IMR-90 (cell line): ENCODE measurements around the gene ACTBL2. TPM values are rescaled to one million over a fixed set of nuclear protein-coding genes. Genes with fewer than 3 reads are reported as not detected.

ENCODE experiments used
- ATAC-seq: fragments of 200-7000 bp; cut with Tn5 transposase; 2 replicates; pipeline ENCODE4 v1.9.1; 2020; ENCODE audit warnings: low read depth, mild to moderate bottlenecking, moderate library complexity
- BruUV-seq: library from RNA; stranded (reverse); fragments of 400-500 nt; replicated peaks from 2 replicates; lab custom pipeline; 2021; lab: Mats Ljungman, UMichigan
- CTCF ChIA-PET: fragments of 300-600 bp; formaldehyde crosslinking; extraction: SDS; loops from one replicate; lab custom pipeline; 2021; ENCODE audit warnings: antibody characterized with exemption; lab: Yijun Ruan, JAX
- POLR2A ChIA-PET: fragments of 300-600 bp; sonication (Branson Sonifier 250); formaldehyde crosslinking; loops from one replicate; lab custom pipeline; 2022; ENCODE audit warnings: antibody characterized with exemption; ENCODE audit not compliant: unreplicated experiment; lab: Charles Lee
- DNase-seq: peaks from one replicate; pipeline ENCODE4 v3.0.0; 2013
- H2AFZ ChIP-seq: replicated peaks from 2 replicates; pipeline ENCODE3; 2013; ENCODE audit warnings: low read length, mild to moderate bottlenecking; ENCODE audit not compliant: poor library complexity
- H2AK5ac ChIP-seq: 2 replicates; pipeline ENCODE4 v1.6.1; 2013; ENCODE audit warnings: low read depth, low read length, inconsistent platforms
- H2AK9ac ChIP-seq: replicated peaks from 2 replicates; pipeline ENCODE3; 2013; ENCODE audit warnings: mild to moderate bottlenecking, low read depth, low read length, moderate library complexity; ENCODE audit not compliant: poor library complexity
- H2BK120ac ChIP-seq: 2 replicates; pipeline ENCODE4 v1.6.1; 2013; ENCODE audit warnings: low read depth, low read length, inconsistent platforms
- H2BK15ac ChIP-seq: 3 replicates; pipeline ENCODE4 v1.6.1; 2013; ENCODE audit warnings: low read depth, low read length, inconsistent platforms
- H2BK20ac ChIP-seq: 2 replicates; pipeline ENCODE4 v1.6.1; 2013; ENCODE audit warnings: low read depth, mild to moderate bottlenecking, inconsistent platforms, low read length, moderate library complexity
- H2BK5ac ChIP-seq: 2 replicates; pipeline ENCODE4 v1.6.1; 2013; ENCODE audit warnings: mild to moderate bottlenecking, low read depth, low read length, inconsistent platforms; ENCODE audit not compliant: poor library complexity, severe bottlenecking
- H3K14ac ChIP-seq: replicated peaks from 2 replicates; pipeline ENCODE4 v1.6.1; 2013; ENCODE audit warnings: low read depth, low read length, inconsistent platforms
- H3K18ac ChIP-seq: 2 replicates; pipeline ENCODE4 v1.6.1; 2013; ENCODE audit warnings: low read depth, low read length, control low read depth
- H3K23ac ChIP-seq: 2 replicates; pipeline ENCODE4 v1.6.1; 2013; ENCODE audit warnings: low read depth, low read length, inconsistent platforms
- H3K27ac ChIP-seq: 2 replicates; pipeline ENCODE4 v1.5.1; 2013; ENCODE audit warnings: mild to moderate bottlenecking, control low read depth, low read length; ENCODE audit not compliant: insufficient read depth
- H3K27me3 ChIP-seq: 2 replicates; pipeline ENCODE4 v1.6.1; 2013; ENCODE audit warnings: low read length; ENCODE audit not compliant: control insufficient read depth, insufficient read depth
- H3K36me3 ChIP-seq: 2 replicates; pipeline ENCODE4 v1.6.1; 2013; ENCODE audit warnings: low read length, mixed read lengths; ENCODE audit not compliant: control insufficient read depth, insufficient read depth
- H3K4ac ChIP-seq: 2 replicates; pipeline ENCODE4 v1.6.1; 2013; ENCODE audit warnings: low read depth, low read length, inconsistent platforms
- H3K4me1 ChIP-seq: 2 replicates; pipeline ENCODE4 v1.6.1; 2013; ENCODE audit warnings: low read length, mixed read lengths; ENCODE audit not compliant: control insufficient read depth, insufficient read depth
- H3K4me2 ChIP-seq: 2 replicates; pipeline ENCODE4 v1.6.1; 2013; ENCODE audit warnings: low read depth, mild to moderate bottlenecking, control low read depth, low read length, moderate library complexity
- H3K4me3 ChIP-seq: 2 replicates; pipeline ENCODE4 v1.5.1; 2013; ENCODE audit warnings: low read depth, mild to moderate bottlenecking, control low read depth, low read length, moderate library complexity; ENCODE audit not compliant: insufficient read depth
- H3K56ac ChIP-seq: 2 replicates; pipeline ENCODE4 v1.6.1; 2013; ENCODE audit warnings: low read length, inconsistent platforms; ENCODE audit not compliant: insufficient read depth; ENCODE audit errors: extremely low read depth
- H3K79me1 ChIP-seq, 2 experiments: 2 replicates each; pipeline ENCODE4 v1.6.1; 2013; ENCODE audit warnings: low read length in 2 of 2, inconsistent platforms in 1 of 2, low read depth in 1 of 2
- H3K9ac ChIP-seq: 2 replicates; pipeline ENCODE4 v1.6.1; 2013; ENCODE audit warnings: low read depth, low read length, control low read depth
- H3K9me1 ChIP-seq: 2 replicates; pipeline ENCODE4 v1.6.1; 2013; ENCODE audit warnings: low read length, inconsistent platforms; ENCODE audit not compliant: insufficient read depth
- H3K9me3 ChIP-seq: 2 replicates; pipeline ENCODE4 v1.6.1; 2013; ENCODE audit warnings: low read length; ENCODE audit not compliant: control insufficient read depth, insufficient read depth
- H4K20me1 ChIP-seq: 2 replicates; pipeline ENCODE4 v1.6.1; 2013; ENCODE audit warnings: low read length, inconsistent platforms; ENCODE audit not compliant: insufficient read depth
- H4K5ac ChIP-seq: 2 replicates; pipeline ENCODE4 v1.6.1; 2013; ENCODE audit warnings: mild to moderate bottlenecking, low read depth, low read length, control low read depth
- H4K8ac ChIP-seq, 2 experiments: 2 replicates each; pipeline ENCODE4 v1.6.1; 2013; ENCODE audit warnings: low read depth in 2 of 2, low read length in 2 of 2, control low read depth in 1 of 2, inconsistent platforms in 1 of 2
- H4K91ac ChIP-seq: 2 replicates; pipeline ENCODE4 v1.6.1; 2013; ENCODE audit warnings: low read depth, low read length, inconsistent platforms; ENCODE audit not compliant: insufficient read depth
- BHLHE40 ChIP-seq: fragments of 150-350 bp; IDR thresholded peaks from 2 replicates; pipeline ENCODE4 v1.6.1; 2016; ENCODE audit warnings: mild to moderate bottlenecking, low read depth, low read length
- CEBPB ChIP-seq: IDR thresholded peaks from 2 replicates; pipeline ENCODE4 v1.6.1; 2012; ENCODE audit warnings: low read depth, low read length, improper control_type of control experiment
- CHD1 ChIP-seq: IDR thresholded peaks from 2 replicates; pipeline ENCODE4 v1.6.1; 2012; ENCODE audit warnings: low read depth, low read length, improper control_type of control experiment
- ELK1 ChIP-seq: fragments of 150-350 bp; IDR thresholded peaks from 2 replicates; pipeline ENCODE4 v1.6.1; 2016; ENCODE audit warnings: low read depth, mild to moderate bottlenecking, low read length, moderate library complexity, borderline replicate concordance
- MAFK ChIP-seq: IDR thresholded peaks from 2 replicates; pipeline ENCODE4 v1.6.1; 2012; ENCODE audit warnings: low read depth, low read length, improper control_type of control experiment
- MAZ ChIP-seq: IDR thresholded peaks from 2 replicates; pipeline ENCODE4 v1.6.1; 2012; ENCODE audit warnings: low read depth, mild to moderate bottlenecking, low read length, improper control_type of control experiment, moderate library complexity, borderline replicate concordance
- NFE2L2 ChIP-seq: fragments of 150-350 bp; IDR thresholded peaks from 2 replicates; pipeline ENCODE4 v1.6.1; 2016; ENCODE audit warnings: low read depth, mild to moderate bottlenecking, low read length
- POLR2A ChIP-seq: IDR thresholded peaks from 2 replicates; pipeline ENCODE4 v1.6.1; 2012; ENCODE audit warnings: mild to moderate bottlenecking, low read depth, low read length
- RCOR1 ChIP-seq: IDR thresholded peaks from 2 replicates; pipeline ENCODE4 v1.6.1; 2012; ENCODE audit warnings: mild to moderate bottlenecking, low read length, improper control_type of control experiment; ENCODE audit not compliant: insufficient replicate concordance
- RFX5 ChIP-seq: IDR thresholded peaks from 2 replicates; pipeline ENCODE4 v1.8.0; 2012; ENCODE audit warnings: low read depth, mild to moderate bottlenecking, low read length, moderate library complexity
- WGBS, 2 experiments: methylation state at CpG; one replicate each; pipeline versions ENCODE4 v1.1.5 to v1.1.7; 2013; ENCODE audit warnings: missing lambda C conversion rate in 2 of 2; ENCODE audit not compliant: insufficient read length in 1 of 2; ENCODE audit errors: extremely low coverage in 2 of 2; 5-methylcytosine and 5-hydroxymethylcytosine counted together
- dilution Hi-C: fragments of 300-500 bp; cut with HindIII; formaldehyde crosslinking; loops from one replicate; pipeline ENCODE4 v1.14.3; 2018; ENCODE audit warnings: low sequenced_read_pairs; ENCODE audit not compliant: unreplicated experiment
- in situ Hi-C: fragments of 300-500 bp; cut with MboI; formaldehyde crosslinking; loops from 3 replicates; pipeline ENCODE4 v1.14.3; 2019; ENCODE audit warnings: low sequenced_read_pairs, inconsistent platforms, mixed read lengths
- intact Hi-C: fragments of 100-400 bp; cut with micrococcal nuclease; formaldehyde crosslinking; loops from 2 replicates; pipeline ENCODE4 v1.10.0; 2022
- polyA plus RNA-seq, 3 experiments: library from polyadenylated mRNA; depleted of rRNA; stranded (reverse); fragments of >200 nt; gene quantifications; 2 replicates each; pipeline ENCODE4 v1.2.3, GENCODE V29; 2012; ENCODE audit warnings: low replicate concordance in 1 of 3
- total RNA-seq: library from RNA; depleted of rRNA; stranded (reverse); fragments of >200 nt; gene quantifications from 2 replicates; pipeline ENCODE4 v1.2.3, GENCODE V29; 2012

Gene ACTBL2
- total and polyA plus RNA-seq, 2 of the 4 experiments (the other 2 are of a cell fraction) = 0.29 to 1.6 TPM

- TF ChIP-seq ELK1 = no peak
Measured at GRCh38 chr5:57531333-57531732, 48.7 kb upstream of the ACTBL2 start (continued).

GRCh38 chr5:57529864-57530263, 47.3 kb upstream of the ACTBL2 start:
- H3K79me1 ChIP-seq = no peaks in the 10 kb centered on the region
- H2AK5ac ChIP-seq = no peak overlapping the region
- H3K4ac ChIP-seq = no peak overlapping the region
- H3K36me3 ChIP-seq = no peaks in the 10 kb centered on the region
- POLR2A ChIA-PET = no interaction called here
- no peak overlapping the region for H4K91ac ChIP-seq
- H3K9me1 ChIP-seq = peaks cover 2% of the 10 kb centered on the region; the same call in 1 of the 2 replicates
- H3K18ac ChIP-seq = no peak overlapping the region
- BruUV-seq = no TSS peak
- no peak overlapping the region for H3K23ac ChIP-seq
- CTCF ChIA-PET = no interaction called here
- no peaks in the 10 kb centered on the region for H4K20me1 ChIP-seq
- no peak overlapping the region for H2BK20ac ChIP-seq
- in situ Hi-C loops (no loop called here), dilution Hi-C loops (no loop called here), intact Hi-C loops (no loop called here)
- H4K8ac ChIP-seq = no peak overlapping the region
- ATAC-seq (no peak), DNase-seq (no peak)
- H2BK5ac ChIP-seq = no peak overlapping the region
- H3K56ac ChIP-seq = no peak overlapping the region
- WGBS, 2 experiments = 43% methylated on average over 1 of the region's 4 CpGs; no CpG with 5 or more reads in 1 of the 2 experiments
- H3K27me3 ChIP-seq = no peaks in the 10 kb centered on the region
- no peak overlapping the region for H2BK120ac ChIP-seq
- H3K9me3 ChIP-seq = no peaks in the 10 kb centered on the region
- no peak overlapping the region for H3K14ac ChIP-seq
- no peak overlapping the region for H2AFZ ChIP-seq
- H3K27ac ChIP-seq = no peak overlapping the region
- no peak overlapping the region for H4K5ac ChIP-seq
- H3K4me1 ChIP-seq = peaks cover 5% of the 10 kb centered on the region
- H3K4me2 ChIP-seq = no peak overlapping the region
- TF ChIP-seq BHLHE40 (no peak), RFX5 (no peak), CHD1 (no peak), MAFK (no peak), NFE2L2 (no peak), CEBPB (no peak), MAZ (no peak), POLR2A (no peak), RCOR1 (no peak)
- no peak overlapping the region for H2AK9ac ChIP-seq
- no peak overlapping the region for H3K4me3 ChIP-seq
- H3K9ac ChIP-seq = no peak overlapping the region
- no peak overlapping the region for H2BK15ac ChIP-seq
